ENCODE results near the gene ARHGEF2. TPM values are rescaled to one million over a fixed set of nuclear protein-coding genes. Genes with fewer than 3 reads are reported as not detected.

ARHGEF2 gene
- total RNA-seq, 4 donors from 2014 or later: 47.4 to 80.1 (median 66.6) TPM

- peak overlapping the region in 2 of 3 donors; percentile 29 to 47 for H3K27ac ChIP-seq
- H3K36me3 ChIP-seq: peaks cover 47 to 52% of the 10 kb centered on the region in 2 donors
- no peaks in the 10 kb centered on the region for H3K27me3 ChIP-seq
- H3K4me1 ChIP-seq: peaks cover 20 to 31% of the 10 kb centered on the region in 2 donors
- intact Hi-C loops (cut with DNase I): no loop called here
- H3K9me3 ChIP-seq: no peaks in the 10 kb centered on the region
- H3K4me3 ChIP-seq (replicated peaks in 1 of 3): no peak overlapping the region
- WGBS, 2 donors: 87 to 91% methylated on average over 8 of the region's 8 CpGs
- DNase-seq: no peak
- TF ChIP-seq CTCF (IDR thresholded peaks at IDR 0.05): no peak
- TF ChIP-seq POLR2A (IDR thresholded peaks at IDR 0.05): no peak
Observed at GRCh38 chr1:155946633-155947219, 31.6 kb downstream of the ARHGEF2 start.

DNA sequence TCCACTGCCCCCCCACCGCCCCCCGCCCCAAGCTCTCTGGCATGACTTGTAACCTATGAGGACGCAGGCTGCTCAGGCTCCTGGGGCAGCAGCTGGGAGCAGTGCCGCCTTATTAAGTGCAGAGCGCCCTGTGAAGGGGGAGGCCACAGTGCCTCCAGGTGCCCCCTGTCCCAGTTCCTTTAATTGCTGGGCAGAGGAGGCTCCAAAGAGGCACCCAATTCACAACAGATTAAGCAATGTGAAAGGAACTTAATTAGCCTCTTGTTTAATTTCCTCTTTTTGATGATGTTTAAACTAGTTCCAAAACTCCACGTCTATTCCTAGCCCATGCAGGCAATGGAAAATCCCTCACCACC, 33.9 kb downstream of the ARHGEF2 start:
- H3K27me3 ChIP-seq: no peaks in the 10 kb centered on the region
- H3K27ac ChIP-seq: peak overlapping the region in 1 of 3 donors; percentile 10
- 51 to 86% methylated on average over 6 of the region's 6 CpGs for WGBS, 2 donors
- no peaks in the 10 kb centered on the region for H3K9me3 ChIP-seq
- H3K4me3 ChIP-seq (replicated peaks in 1 of 3): no peak overlapping the region
- intact Hi-C loops (cut with DNase I): loop anchor here (5.0 kb wide), 1 partner anchor 33 kb away; the partner anchor contains the start of gene ARHGEF2
- peaks cover 24 to 29% of the 10 kb centered on the region in 2 donors for H3K36me3 ChIP-seq
- TF ChIP-seq POLR2A (IDR thresholded peaks at IDR 0.05) (no peak), CTCF (IDR thresholded peaks at IDR 0.05) (no peak)
- no peak for DNase-seq
- H3K4me1 ChIP-seq: peaks cover 43 to 54% of the 10 kb centered on the region in 2 donors

DNA sequence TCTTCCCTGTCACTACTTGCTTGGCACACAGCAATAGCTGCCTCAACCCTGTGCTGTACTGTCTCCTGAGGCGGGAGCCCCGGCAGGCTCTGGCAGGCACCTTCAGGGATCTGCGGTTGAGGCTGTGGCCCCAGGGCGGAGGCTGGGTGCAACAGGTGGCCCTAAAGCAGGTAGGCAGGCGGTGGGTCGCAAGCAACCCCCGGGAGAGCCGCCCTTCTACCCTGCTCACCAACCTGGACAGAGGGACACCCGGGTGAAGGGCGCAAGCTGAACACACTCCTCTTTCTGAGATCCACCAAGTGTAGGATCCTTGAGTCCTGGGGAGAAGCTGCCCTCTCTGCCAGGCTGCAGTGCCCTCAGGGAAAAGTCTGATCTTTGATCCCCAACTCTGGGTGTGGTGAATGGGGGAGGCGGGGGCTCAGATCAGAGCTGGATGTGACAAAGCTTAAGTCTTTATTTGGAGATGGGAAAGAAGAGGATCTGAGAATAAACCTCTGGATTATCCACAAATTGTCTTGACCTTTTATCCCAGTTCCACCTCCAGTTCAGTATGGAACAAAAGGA, 35.7 kb downstream of the ARHGEF2 start:
- no peaks in the 10 kb centered on the region for H3K27me3 ChIP-seq
- peak overlapping the region in 2 of 3 donors; percentile 86 to 87 for H3K27ac ChIP-seq
- no peaks in the 10 kb centered on the region for H3K9me3 ChIP-seq
- peaks cover 55 to 69% of the 10 kb centered on the region in 2 donors for H3K4me1 ChIP-seq
- H3K36me3 ChIP-seq: peaks cover 6 to 11% of the 10 kb centered on the region in 2 donors
- intact Hi-C loops (cut with DNase I): loop anchor here (5.0 kb wide), 1 partner anchor 35 kb away; the partner anchor contains the start of gene ARHGEF2
- TF ChIP-seq POLR2A (IDR thresholded peaks at IDR 0.05) (no peak), CTCF (IDR thresholded peaks at IDR 0.05) (no peak)
- 81 to 88% methylated on average over 8 to 9 of the region's 11 CpGs for WGBS, 2 donors
- no peak for DNase-seq
- H3K4me3 ChIP-seq (replicated peaks in 1 of 3): no peak overlapping the region

DNA sequence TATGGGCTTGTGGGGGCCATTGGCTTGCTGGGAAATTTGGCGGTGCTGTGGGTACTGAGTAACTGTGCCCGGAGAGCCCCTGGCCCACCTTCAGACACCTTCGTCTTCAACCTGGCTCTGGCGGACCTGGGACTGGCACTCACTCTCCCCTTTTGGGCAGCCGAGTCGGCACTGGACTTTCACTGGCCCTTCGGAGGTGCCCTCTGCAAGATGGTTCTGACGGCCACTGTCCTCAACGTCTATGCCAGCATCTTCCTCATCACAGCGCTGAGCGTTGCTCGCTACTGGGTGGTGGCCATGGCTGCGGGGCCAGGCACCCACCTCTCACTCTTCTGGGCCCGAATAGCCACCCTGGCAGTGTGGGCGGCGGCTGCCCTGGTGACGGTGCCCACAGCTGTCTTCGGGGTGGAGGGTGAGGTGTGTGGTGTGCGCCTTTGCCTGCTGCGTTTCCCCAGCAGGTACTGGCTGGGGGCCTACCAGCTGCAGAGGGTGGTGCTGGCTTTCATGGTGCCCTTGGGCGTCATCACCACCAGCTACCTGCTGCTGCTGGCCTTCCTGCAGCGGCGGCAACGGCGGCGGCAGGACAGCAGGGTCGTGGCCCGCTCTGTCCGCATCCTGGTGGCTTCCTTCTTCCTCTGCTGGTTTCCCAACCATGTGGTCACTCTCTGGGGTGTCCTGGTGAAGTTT, 36.4 kb downstream of the ARHGEF2 start:
- no peak overlapping the region for H3K4me3 ChIP-seq (replicated peaks in 1 of 3)
- H3K36me3 ChIP-seq: peaks cover 0 to 4% of the 10 kb centered on the region in 2 donors
- intact Hi-C loops (cut with DNase I): loop anchor here (5.0 kb wide), 1 partner anchor 35 kb away; the partner anchor contains the start of gene ARHGEF2
- no peaks in the 10 kb centered on the region for H3K27me3 ChIP-seq
- peak overlapping the region; percentile 76 to 87 (median 86) for H3K27ac ChIP-seq
- H3K9me3 ChIP-seq: no peaks in the 10 kb centered on the region
- TF ChIP-seq POLR2A (IDR thresholded peaks at IDR 0.05) (no peak), CTCF (IDR thresholded peaks at IDR 0.05) (no peak)
- DNase-seq: no peak
- WGBS, 2 donors: 83 to 90% methylated on average over 20 to 23 of the region's 29 CpGs
- H3K4me1 ChIP-seq: peaks cover 55 to 69% of the 10 kb centered on the region in 2 donors

Data from thyroid gland (tissue), 4 donors.